Neural progenitor cell (in vitro differentiated cells): Measurements from ENCODE around the gene POLR1C.

Experiments used
- EZH2phosphoT487 ChIP-seq: fragments of 200-600 bp; sonication (generic); IDR thresholded peaks from 2 replicates; pipeline ENCODE4 v1.6.1; 2017; ENCODE audit warnings: antibody characterized with exemption
- TF ChIP-seq, protein P1 (sequence below): fragments of 200-600 bp; sonication (generic); IDR thresholded peaks from 2 replicates; pipeline ENCODE4 v1.5.1; 2017; ENCODE audit warnings: antibody characterized with exemption, mild to moderate bottlenecking

- TF ChIP-seq, protein P1, sequence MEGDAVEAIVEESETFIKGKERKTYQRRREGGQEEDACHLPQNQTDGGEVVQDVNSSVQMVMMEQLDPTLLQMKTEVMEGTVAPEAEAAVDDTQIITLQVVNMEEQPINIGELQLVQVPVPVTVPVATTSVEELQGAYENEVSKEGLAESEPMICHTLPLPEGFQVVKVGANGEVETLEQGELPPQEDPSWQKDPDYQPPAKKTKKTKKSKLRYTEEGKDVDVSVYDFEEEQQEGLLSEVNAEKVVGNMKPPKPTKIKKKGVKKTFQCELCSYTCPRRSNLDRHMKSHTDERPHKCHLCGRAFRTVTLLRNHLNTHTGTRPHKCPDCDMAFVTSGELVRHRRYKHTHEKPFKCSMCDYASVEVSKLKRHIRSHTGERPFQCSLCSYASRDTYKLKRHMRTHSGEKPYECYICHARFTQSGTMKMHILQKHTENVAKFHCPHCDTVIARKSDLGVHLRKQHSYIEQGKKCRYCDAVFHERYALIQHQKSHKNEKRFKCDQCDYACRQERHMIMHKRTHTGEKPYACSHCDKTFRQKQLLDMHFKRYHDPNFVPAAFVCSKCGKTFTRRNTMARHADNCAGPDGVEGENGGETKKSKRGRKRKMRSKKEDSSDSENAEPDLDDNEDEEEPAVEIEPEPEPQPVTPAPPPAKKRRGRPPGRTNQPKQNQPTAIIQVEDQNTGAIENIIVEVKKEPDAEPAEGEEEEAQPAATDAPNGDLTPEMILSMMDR: no peak
- TF ChIP-seq EZH2phosphoT487: no peak
These were observed 49.1 kb upstream of the POLR1C start for GRCh38 chr6:43467752-43468151.
